GM15510 (cell line): ENCODE data around the gene CLEC2D.

Experiments
- POLR2A ChIP-seq: IDR thresholded peaks from 3 replicates; pipeline ENCODE4 v1.6.1; 2011; ENCODE audit warnings: borderline replicate concordance; ENCODE audit not compliant: insufficient read length; ENCODE audit errors: extremely low read depth

Gene CLEC2D

DNA sequence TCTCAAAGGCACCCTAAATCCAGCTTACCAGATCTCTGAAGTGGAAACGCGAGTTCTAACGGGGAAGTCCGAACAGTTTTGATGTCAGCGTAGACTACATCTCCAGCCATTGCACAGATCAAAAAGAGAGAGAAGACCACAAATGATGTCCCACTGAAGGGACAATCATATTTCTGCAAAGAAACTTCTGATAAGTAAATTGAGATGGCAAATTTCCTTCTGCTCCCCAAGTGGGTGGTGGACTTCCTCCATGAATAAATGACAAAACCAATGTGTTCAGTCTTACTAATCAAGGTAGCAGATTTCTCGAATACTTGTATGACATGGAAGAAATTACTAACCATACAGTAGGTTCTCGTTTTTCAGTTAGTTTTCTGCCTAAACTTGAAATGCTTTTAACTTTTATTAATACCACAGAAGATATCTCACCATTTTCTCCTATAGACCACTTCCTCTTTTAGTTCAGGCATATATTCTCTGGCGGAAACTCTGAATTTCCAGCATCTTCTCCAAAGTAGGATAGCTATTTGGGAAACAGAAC, 63.5 kb downstream of the CLEC2D start, which contains the start of gene CLECL1:
Gene CLECL1, minus strand, starts transcription at position 177 of the 541 bp plus-strand sequence.
- TF ChIP-seq POLR2A: no peak

DNA sequence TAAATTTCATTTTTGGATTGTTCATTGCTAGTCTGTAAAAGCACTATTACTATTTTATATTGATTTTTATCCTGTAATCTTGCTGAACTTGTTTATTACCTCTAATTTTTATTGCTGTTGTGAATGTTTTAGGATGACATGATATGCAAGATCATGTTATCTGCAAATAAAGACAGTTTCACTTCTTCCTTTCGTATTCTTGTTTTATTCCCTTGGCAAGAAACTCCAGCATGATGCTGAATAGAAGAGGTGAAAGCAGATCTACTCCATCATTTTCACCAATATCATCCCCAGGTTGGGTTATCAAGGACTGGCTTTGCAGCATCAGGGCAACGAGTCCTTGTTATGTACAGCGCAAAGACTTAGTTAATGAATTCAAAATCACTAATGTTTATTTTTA, 66.1 kb downstream of the CLEC2D start:
- TF ChIP-seq POLR2A: no peak

DNA sequence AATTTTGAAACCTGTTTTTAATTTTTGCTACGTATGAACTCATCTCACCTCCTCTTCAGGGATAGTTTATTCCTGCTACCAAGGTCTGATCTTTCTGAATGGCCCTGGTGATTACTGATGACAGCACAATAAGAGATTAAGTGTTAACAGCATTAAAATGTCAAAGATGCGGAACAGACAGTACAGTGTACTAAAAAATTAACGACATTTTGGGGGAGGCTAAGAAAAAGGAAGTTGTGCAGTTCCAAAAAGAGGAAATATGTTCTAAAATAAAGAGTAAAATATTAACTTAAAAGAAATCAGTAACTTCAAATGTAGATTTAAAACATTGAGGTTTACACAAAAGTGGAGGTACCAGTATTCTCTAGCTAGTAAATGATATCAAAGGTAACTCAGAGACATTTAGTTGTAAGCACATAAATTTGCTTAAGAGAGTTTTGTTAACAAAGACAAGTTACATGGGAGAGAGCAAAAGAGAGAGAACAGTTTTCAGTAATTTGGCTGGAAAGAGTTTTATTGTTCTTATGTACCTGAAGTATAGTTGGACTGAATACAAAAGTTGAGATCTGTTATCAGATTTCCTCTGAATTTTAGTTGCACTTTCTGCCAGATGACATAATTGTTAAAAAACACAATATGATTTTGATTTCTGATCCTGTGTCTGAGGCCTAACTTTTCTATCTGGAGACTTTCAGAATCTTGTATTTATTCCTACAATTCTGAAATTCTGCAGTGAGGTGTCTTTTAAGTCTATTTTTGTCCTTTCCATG, 67.6 kb downstream of the CLEC2D start:
- no peak for TF ChIP-seq POLR2A

DNA sequence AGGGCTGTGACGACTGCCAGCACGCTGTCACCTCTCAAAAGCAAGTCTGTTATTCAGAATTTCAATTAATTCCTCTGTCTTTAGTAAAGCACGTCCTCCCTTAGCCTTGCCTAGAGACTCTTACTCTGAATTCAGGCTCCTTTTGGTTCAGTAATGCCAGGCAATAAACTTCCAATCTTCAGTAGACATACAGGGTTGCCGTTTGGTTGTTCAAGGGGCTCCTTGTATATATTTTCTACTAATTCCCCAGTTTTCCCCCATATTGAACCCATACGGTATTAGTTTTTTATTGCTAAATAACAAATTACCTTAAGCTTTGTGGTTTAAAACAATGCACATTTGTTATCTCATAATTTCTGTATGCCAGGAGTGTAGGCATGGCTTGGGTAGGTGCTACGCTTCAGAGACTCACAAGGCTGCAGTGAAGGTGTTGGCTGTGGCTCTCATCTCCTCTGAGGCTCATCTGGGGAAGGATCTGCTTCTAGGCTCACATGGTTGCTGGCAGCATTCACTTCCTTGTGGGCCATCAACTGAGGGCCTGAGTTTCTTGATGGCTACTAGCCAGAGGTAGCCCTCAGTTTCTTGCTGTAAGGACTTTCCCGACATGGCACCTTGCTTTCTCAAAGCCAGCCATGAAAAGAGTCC, 70.7 kb downstream of the CLEC2D start:
- TF ChIP-seq POLR2A: no peak

DNA sequence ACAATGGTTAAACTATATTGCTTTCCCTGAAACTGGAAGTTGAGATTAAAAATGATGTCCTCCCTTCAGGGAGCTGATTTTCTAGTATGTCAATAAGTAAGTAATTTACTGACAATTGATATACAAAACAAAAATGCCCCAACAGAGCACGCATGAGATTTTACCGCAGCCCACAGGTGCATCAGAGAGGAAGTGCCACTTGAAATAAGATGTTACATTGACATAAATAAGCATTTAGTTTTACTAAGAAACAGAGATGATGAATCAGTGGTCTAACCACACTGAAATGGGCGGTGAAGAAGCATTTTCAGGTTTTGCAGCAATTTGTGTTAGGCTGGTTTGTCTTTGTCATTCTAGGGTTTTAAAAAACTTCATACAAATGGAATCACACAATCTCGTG, 72.2 kb downstream of the CLEC2D start:
- TF ChIP-seq POLR2A: no peak

DNA sequence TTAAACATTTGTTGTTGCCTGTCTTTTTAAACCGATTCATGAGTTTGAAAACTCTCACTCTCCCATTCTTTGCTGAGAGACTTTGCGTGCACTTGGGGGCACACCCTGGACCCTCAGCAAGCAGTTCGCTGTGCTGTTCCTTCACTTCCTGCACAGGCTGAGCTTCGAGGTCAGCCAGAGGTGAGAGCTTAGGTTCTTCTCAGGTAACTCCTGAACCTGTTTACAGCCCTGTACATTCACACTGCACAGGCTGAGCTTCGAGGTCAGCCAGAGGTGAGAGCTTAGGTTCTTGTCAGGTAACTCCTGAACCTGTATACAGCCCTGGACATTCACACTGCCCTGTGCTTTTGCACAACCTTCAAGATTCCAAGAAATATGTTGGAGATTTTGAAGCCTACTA, 73.1 kb downstream of the CLEC2D start:
- no peak for TF ChIP-seq POLR2A

DNA sequence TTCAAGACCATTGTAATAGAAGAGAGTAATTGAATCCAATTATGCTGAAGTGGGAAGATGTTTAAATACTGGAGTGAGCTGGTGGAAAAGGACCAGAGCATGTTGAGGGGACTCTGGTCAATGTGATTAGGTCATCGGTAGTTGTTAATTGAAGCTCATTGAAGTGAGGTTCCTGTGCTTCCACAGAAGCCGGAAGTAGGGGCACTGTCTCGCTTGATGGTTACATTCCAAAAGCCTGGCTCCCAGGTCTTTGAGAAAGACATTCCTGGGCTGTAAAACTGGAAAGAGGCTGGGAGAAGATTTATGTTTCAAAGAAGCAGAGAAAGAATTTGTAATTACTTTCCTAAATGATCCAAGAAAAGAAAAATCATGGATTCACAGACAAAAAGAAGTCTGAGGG, 75.7 kb downstream of the CLEC2D start:
- no peak for TF ChIP-seq POLR2A
